ENCODE measurements around the gene ADGRG6. TPM values are rescaled to one million over a fixed set of nuclear protein-coding genes. Genes with fewer than 3 reads are reported as not detected.

ADGRG6 gene
- total RNA-seq, 1 experiment from 2014 or later, result 2.5 TPM

DNA sequence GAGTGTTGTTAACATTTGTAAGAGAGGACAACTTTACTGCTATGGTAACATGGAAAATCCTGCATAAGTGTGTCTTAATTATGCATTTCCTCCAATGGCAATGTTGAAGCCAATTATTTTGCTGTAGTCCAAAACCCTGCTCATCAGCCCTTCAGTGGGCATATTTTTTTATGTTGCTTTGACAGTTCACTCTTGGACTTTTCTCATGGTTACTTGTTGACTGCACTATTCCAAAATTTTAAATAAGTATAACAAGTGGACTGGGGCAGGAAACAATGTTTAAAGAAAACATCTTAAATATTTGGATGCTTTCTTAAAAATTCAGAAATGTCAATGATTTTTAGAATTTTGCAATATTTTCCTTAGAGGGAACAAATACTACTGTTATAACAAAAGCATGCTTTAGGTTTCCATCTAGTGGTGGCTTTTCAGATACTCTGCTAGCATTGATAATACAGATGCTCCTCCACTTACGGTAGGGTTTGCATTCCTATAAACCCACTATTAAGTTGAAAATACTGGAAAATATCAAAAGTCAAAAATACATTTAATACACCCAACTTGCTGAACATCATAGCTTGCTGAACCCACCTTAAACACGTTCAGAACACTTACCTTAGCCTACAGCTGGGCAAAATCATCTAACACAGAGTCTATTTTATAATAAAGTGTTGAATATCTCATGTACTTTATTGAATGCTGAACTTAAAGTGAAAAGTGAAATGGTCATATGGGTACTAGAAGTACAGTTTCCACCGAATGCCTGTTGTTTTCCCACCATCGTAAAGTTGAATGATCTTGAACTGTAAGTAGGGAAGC lies 86.4 kb downstream of the ADGRG6 start:
- no peaks in the 10 kb centered on the region for H3K9me3 Mint-ChIP-seq
- Histone ChIP-seq H4K20me1 (ENCODE audit: control insufficient read depth, insufficient read depth, insufficient read length) (no peaks in the 10 kb centered on the region), H3K79me2 (ENCODE audit: insufficient read depth, low read length) (no peaks in the 10 kb centered on the region), H2AFZ (ENCODE audit: low read length) (no peak overlapping the region), H3K56ac (ENCODE audit: insufficient read length, low read depth, low read length) (no peak overlapping the region), H3K23ac (ENCODE audit: insufficient read length, low read depth, low read length) (no peak overlapping the region), H3K4me2 (ENCODE audit: insufficient read depth, insufficient read length, low read length) (no peak overlapping the region), H3K18ac (ENCODE audit: insufficient read length, low read depth, low read length) (no peak overlapping the region), H4K91ac (ENCODE audit: insufficient read length, low read depth, low read length) (no peak overlapping the region), H2BK120ac (ENCODE audit: low read depth, low read length, poor library complexity, severe bottlenecking) (no peak overlapping the region), H3K27me3 (ENCODE audit: insufficient read depth, low read length) (no peaks in the 10 kb centered on the region), H3K14ac (ENCODE audit: insufficient read depth, low read length) (no peak overlapping the region), H2AK5ac (ENCODE audit: insufficient read length, low read length) (no peak overlapping the region), H4K5ac (ENCODE audit: insufficient read length, low read depth, low read length) (no peak overlapping the region), H3K9ac (ENCODE audit: extremely low read depth, insufficient read length, low read length) (no peak overlapping the region), H3K23me2 (ENCODE audit: insufficient read length, low read depth, low read length, poor library complexity, severe bottlenecking) (no peaks in the 10 kb centered on the region), H2BK15ac (ENCODE audit: low read depth, low read length) (no peak overlapping the region), H3K79me1 (ENCODE audit: insufficient read depth, low read depth, low read length, poor library complexity, severe bottlenecking) (no peaks in the 10 kb centered on the region), H3T11ph (ENCODE audit: low read length) (no peak overlapping the region), H4K8ac (replicated peaks; ENCODE audit: insufficient read length, low read depth, low read length) (no peak overlapping the region), H3K9me3 (ENCODE audit: control insufficient read depth, low read depth, low read length) (no peaks in the 10 kb centered on the region), H2BK12ac (ENCODE audit: insufficient read length, low read depth, low read length) (no peak overlapping the region), H2BK20ac (ENCODE audit: low read depth, low read length, poor library complexity, severe bottlenecking) (no peak overlapping the region), H3K4ac (ENCODE audit: low read depth, low read length) (no peak overlapping the region), H3K27ac (ENCODE audit: insufficient read length, low read depth, low read length) (no peak overlapping the region), H2BK5ac (ENCODE audit: insufficient read length, low read length) (no peak overlapping the region), H3K4me1 (ENCODE audit: insufficient read depth, low read length) (no peaks in the 10 kb centered on the region)
- 0 out of 7 replicates have a peak overlapping the region, but pooled peaks of 1 of the 3 experiments have one; percentile 16 for H3K27ac Mint-ChIP-seq
- no peaks in the 10 kb centered on the region for H3K27me3 Mint-ChIP-seq (ENCODE audit: low read depth)
- H3K36me3 Mint-ChIP-seq (ENCODE audit: insufficient read depth in 1 of 3, low read depth in 3 of 3), result no peaks in the 10 kb centered on the region
- H3K4me3 Mint-ChIP-seq, result no peak overlapping the region
- TF ChIP-seq, protein P1, sequence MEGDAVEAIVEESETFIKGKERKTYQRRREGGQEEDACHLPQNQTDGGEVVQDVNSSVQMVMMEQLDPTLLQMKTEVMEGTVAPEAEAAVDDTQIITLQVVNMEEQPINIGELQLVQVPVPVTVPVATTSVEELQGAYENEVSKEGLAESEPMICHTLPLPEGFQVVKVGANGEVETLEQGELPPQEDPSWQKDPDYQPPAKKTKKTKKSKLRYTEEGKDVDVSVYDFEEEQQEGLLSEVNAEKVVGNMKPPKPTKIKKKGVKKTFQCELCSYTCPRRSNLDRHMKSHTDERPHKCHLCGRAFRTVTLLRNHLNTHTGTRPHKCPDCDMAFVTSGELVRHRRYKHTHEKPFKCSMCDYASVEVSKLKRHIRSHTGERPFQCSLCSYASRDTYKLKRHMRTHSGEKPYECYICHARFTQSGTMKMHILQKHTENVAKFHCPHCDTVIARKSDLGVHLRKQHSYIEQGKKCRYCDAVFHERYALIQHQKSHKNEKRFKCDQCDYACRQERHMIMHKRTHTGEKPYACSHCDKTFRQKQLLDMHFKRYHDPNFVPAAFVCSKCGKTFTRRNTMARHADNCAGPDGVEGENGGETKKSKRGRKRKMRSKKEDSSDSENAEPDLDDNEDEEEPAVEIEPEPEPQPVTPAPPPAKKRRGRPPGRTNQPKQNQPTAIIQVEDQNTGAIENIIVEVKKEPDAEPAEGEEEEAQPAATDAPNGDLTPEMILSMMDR (conservative IDR thresholded peaks at IDR 0.05), result peak; percentile 77
- no peaks in the 10 kb centered on the region for H3K4me1 Mint-ChIP-seq
- DNase-seq, result no peak
- no CpG with 5 or more reads among the region's 4 CpGs for WGBS (ENCODE audit: extremely low coverage, insufficient read length, low lambda C conversion rate)
